HEK293 (cell line): ENCODE results near the gene SNCG.

Experiments used
- CTCF ChIP-seq: fragments of 450-650 bp; formaldehyde crosslinking; IDR thresholded peaks from 2 replicates; pipeline ENCODE4 v1.5.1; 2016; ENCODE audit warnings: missing biosample characterization, missing genetic modification characterization
- MEIS1 ChIP-seq: sonication (generic); formaldehyde crosslinking; IDR thresholded peaks from 2 replicates; pipeline ENCODE4 v1.8.1; 2022; ENCODE audit warnings: missing genetic modification reagents, mild to moderate bottlenecking, borderline replicate concordance
- PRDM4 ChIP-seq: fragments of 450-650 bp; formaldehyde crosslinking; IDR thresholded peaks from 2 replicates; pipeline ENCODE4 v1.5.1; 2017; ENCODE audit warnings: missing biosample characterization, missing genetic modification characterization
- TRIM28 ChIP-seq: IDR thresholded peaks from 2 replicates; pipeline ENCODE4 v1.6.1; 2011; ENCODE audit warnings: low read length, control low read depth, borderline replicate concordance
- ZNF274 ChIP-seq, 2 experiments: fragments of 200-500 bp in 1 of 2; fragments of 450-650 bp in 1 of 2; sonication (Bioruptor generic) in 1 of 2; formaldehyde crosslinking in 1 of 2; IDR thresholded peaks; 2 replicates each; pipeline versions ENCODE4 v1.5.1 to v1.6.1; 2014 to 2016; ENCODE audit warnings: borderline replicate concordance in 1 of 2, inconsistent platforms in 1 of 2, low read length in 1 of 2, missing biosample characterization in 1 of 2, missing genetic modification characterization in 1 of 2
- ZNF561 ChIP-seq: fragments of 450-650 bp; IDR thresholded peaks from 2 replicates; pipeline ENCODE4 v1.5.1; 2018; ENCODE audit warnings: missing biosample characterization, missing genetic modification characterization, borderline replicate concordance
- ZSCAN30 ChIP-seq: fragments of 450-650 bp; IDR thresholded peaks from 2 replicates; pipeline ENCODE4 v1.5.1; 2018; ENCODE audit warnings: missing biosample characterization, mild to moderate bottlenecking, missing genetic modification characterization, moderate library complexity
- TF ChIP-seq, protein P1 (sequence below): IDR thresholded peaks from 2 replicates; pipeline ENCODE4 v1.6.1; 2011; ENCODE audit warnings: mild to moderate bottlenecking, low read depth, low read length, borderline replicate concordance
- TF ChIP-seq, protein P2 (sequence below): fragments of 450-650 bp; formaldehyde crosslinking; IDR thresholded peaks from 2 replicates; pipeline ENCODE4 v1.5.1; 2016; ENCODE audit warnings: missing biosample characterization, missing genetic modification characterization

GRCh38 chr10:86974484-86974883, 16.1 kb downstream of the SNCG start:
- TF ChIP-seq ZNF274 (IDR thresholded peaks at IDR 0.05; ENCODE audit: low read length) (no peak), ZNF274 (tag by site-specific recombination; IDR thresholded peaks at IDR 0.05; ENCODE audit: borderline replicate concordance) (no peak), CTCF (tag by site-specific recombination) (no peak), ZSCAN30 (tag by site-specific recombination) (no peak), ZNF561 (tag by site-specific recombination) (no peak), MEIS1 (no peak), PRDM4 (tag by site-specific recombination) (no peak), TRIM28 (no peak)
- TF ChIP-seq, protein P1, sequence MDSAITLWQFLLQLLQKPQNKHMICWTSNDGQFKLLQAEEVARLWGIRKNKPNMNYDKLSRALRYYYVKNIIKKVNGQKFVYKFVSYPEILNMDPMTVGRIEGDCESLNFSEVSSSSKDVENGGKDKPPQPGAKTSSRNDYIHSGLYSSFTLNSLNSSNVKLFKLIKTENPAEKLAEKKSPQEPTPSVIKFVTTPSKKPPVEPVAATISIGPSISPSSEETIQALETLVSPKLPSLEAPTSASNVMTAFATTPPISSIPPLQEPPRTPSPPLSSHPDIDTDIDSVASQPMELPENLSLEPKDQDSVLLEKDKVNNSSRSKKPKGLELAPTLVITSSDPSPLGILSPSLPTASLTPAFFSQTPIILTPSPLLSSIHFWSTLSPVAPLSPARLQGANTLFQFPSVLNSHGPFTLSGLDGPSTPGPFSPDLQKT, result no peak
- TF ChIP-seq, protein P2, sequence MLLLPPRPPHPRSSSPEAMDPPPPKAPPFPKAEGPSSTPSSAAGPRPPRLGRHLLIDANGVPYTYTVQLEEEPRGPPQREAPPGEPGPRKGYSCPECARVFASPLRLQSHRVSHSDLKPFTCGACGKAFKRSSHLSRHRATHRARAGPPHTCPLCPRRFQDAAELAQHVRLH, result no peak
